HG03159 (cell line): Measurements from ENCODE around the gene OBI1.
A peak's percentile ranks its signal among the peaks of the same experiment; 100 is the strongest.

ENCODE experiments used
- ATAC-seq: cut with Tn5 transposase; IDR thresholded peaks from one replicate; pipeline ENCODE4 v1.9.1; 2021; ENCODE audit warnings: mild to moderate bottlenecking, moderate library complexity; ENCODE audit not compliant: unreplicated experiment

The OBI1 gene

GRCh38 chr13:78604782-78605611 lies 54.0 kb downstream of the OBI1 start:
- no peak for ATAC-seq

- ATAC-seq: peak; percentile 71
Measured at GRCh38 chr13:78603240-78603957, 55.6 kb downstream of the OBI1 start, which contains the start of gene POU4F1. POU4F1 (minus strand) TSS chr13:78603552; CDS start chr13:78603326, 226 bp downstream.

GRCh38 chr13:78602561-78603239 lies 56.3 kb downstream of the OBI1 start:
- ATAC-seq: peak; percentile 23

- no peak for ATAC-seq
Measured at GRCh38 chr13:78601874-78602560, 56.9 kb downstream of the OBI1 start.

- ATAC-seq: no peak
Measured at GRCh38 chr13:78601124-78601873, 57.7 kb downstream of the OBI1 start.

GRCh38 chr13:78600280-78600883 lies 58.6 kb downstream of the OBI1 start:
- no peak for ATAC-seq

- no peak for ATAC-seq
Measured at GRCh38 chr13:78599645-78600279, 59.2 kb downstream of the OBI1 start.

- ATAC-seq: no peak
Measured at GRCh38 chr13:78598966-78599644, 59.9 kb downstream of the OBI1 start.

GRCh38 chr13:78598116-78598781 lies 60.7 kb downstream of the OBI1 start:
- no peak for ATAC-seq

- no peak for ATAC-seq
Measured at GRCh38 chr13:78597602-78597932, 61.4 kb downstream of the OBI1 start.

- ATAC-seq: no peak
Measured at GRCh38 chr13:78596736-78597601, 62.0 kb downstream of the OBI1 start.

GRCh38 chr13:78596399-78596735 lies 62.6 kb downstream of the OBI1 start:
- no peak for ATAC-seq

GRCh38 chr13:78595495-78596398 lies 63.2 kb downstream of the OBI1 start:
- ATAC-seq: no peak

GRCh38 chr13:78594456-78594975 lies 64.4 kb downstream of the OBI1 start:
- no peak for ATAC-seq

- ATAC-seq: no peak
Measured at GRCh38 chr13:78593652-78594455, 65.1 kb downstream of the OBI1 start.
